G401 (cell line): ENCODE data around the gene HIBCH. TPM values are rescaled to one million over a fixed set of nuclear protein-coding genes. Genes with fewer than 3 reads are reported as not detected.
"Not testable (repeated sequence)": the region's sequence is repeated elsewhere in the genome, so short reads cannot be mapped to it uniquely, and the experiment has no call there.

ENCODE experiments used
- DNase-seq: peaks from one replicate; pipeline ENCODE4 v3.0.0-alpha.2; 2015; ENCODE audit warnings: low spot score
- in situ Hi-C: cut with HindIII; loops from 2 replicates; pipeline ENCODE4 v1.10.0; 2016; ENCODE audit warnings: low sequenced_read_pairs, mixed read lengths
- total RNA-seq: library from RNA; depleted of rRNA; stranded (reverse); fragments of >200 nt; shearing (Covaris generic); gene quantifications from 2 replicates; pipeline ENCODE4 v1.2.3, GENCODE V29; 2014

HIBCH gene
- total RNA-seq, 1 experiment from 2014 or later = 16.2 TPM

DNA sequence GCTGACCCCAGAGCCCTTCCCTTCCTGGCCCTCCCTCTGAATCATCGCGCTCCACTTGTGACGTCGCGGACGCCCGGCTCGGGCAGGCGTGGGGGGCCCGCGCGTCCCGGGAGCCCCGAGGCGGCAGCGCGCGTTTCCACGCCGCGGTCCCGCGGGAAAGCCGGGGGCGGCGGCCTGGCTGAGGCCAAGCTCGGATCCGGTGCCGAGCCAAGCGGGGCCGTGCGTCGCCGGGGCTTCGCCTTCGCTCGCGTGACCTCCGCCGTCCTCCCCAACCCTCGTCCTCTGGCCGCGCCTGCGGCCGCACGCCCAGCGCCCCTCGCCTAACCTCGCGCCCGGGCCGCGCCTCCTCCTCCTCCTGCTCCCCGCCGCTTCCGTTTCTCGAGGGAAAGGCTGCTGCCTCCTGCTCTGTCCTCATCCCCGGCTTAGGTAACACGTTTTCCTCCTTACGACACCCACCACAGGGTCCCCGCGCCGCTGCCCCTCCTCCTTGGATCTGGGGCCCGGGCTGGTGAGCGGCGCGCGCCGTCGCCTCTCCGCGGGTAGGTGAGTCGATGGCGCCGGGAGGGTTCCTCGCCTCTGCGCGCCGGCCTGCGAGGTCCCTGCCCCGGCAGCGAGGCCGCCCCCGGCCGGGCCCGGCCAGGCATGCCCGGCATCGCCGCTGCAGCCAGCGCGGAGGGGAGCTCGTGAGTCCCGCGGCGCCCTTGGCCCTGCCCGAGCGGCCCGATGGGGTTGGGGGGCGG lies 24.1 kb upstream of the HIBCH start, which contains the start of gene INPP1:
Gene INPP1 (plus strand): TSS at position 54 of the 740 bp plus-strand sequence. CDS start 16,514 bp downstream, outside the sequence.
- in situ Hi-C loops = no loop called here
- DNase-seq = peak; percentile 52

DNA sequence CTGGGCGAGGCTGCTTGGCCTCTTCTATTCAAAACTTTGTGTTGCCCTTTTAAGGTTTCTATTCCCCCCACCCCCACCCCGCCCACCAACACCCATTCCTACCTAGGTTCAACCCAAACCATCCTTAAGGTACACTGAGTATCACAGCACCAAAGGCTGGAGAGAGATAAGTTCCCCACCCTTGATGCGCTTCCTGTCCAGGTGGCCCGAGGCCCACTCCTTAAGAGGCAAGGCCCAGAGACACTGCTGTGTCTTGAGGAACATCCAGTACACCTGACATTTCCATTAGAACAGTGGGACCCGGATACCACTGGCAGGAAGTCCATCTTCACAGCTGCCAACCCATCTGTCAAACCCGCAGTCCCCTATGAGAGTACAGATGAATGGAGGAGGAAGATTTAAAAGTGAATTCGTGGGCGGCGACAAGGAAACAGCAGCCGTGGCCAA lies 23.5 kb upstream of the HIBCH start:
- in situ Hi-C loops = no loop called here
- peak; percentile 57 for DNase-seq

DNA sequence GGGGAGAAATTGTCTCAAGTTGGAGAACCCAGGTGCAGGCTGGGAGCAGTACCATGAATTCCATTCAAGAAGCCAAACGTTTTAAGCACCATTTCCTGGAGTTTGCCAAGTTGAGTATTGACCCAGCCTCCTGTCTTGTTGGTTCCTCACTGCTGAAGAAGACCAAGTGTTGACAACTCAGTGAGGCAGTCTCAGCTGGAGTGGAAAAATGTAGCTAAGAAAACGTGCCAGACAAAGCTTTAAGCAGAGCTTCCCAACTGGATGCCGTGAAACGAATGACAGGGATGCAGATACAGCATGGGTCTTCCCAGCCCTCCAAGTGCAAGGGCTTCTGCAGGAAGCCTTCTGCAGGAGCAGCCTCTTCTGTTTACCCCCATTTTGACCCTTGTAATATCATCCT lies 23.0 kb upstream of the HIBCH start:
- peak; percentile 30 for DNase-seq
- in situ Hi-C loops = no loop called here

DNA sequence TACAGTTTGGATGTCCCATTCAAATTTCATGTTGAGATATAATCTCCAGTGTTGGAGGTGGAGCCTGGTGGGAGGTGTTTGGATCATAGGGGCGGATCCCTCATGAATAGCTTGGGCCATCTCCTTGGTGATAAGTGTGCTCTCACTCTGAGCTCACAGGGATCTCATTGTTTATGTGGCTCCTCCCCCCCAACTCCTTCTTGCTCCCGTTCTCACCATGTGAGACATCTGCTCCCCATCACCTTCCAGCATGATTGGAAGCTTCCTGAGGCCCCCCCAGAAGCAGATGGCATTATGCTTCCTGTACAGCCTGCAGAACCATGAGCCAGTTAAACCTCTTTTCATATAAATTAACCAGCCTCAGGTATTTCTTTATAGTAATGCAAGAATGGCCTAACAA lies 20.7 kb upstream of the HIBCH start:
- in situ Hi-C loops = no loop called here
- DNase-seq = no peak

DNA sequence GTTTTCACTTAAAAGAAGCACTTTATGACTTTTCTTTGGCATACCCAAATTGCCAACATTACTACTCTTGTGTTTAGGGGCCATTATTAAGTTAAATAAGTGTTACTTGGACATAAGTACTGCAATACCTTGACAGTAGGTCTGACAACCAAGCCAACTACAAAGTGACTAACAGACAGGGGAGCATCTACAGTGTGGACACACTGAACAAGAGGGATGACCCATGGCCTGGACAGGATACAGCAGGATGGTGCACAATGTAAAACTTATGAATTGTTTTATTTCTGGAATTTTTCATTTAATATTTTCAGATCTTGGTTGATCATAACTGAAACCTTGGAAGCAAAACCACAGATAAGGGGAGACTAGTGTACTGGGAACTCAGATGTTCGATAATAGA lies 19.8 kb upstream of the HIBCH start:
- in situ Hi-C loops = no loop called here
- no peak for DNase-seq

DNA sequence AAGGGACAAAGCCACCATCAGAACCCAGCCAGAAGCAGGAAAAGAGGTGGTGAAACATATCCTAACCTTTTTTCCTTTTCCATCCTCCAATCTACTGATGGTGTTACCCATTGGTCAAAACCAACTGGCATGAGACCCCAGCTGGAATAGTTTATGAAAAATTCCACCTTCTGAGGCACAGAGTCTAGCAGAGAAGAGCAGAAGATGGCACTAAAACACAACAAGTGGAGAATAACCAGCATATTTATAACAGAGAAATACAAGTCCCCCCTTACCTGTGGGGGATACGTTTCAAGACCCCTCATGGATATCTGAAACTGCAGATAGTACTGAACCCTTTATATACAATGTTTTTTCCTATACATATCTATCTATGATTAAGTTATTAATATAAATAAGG lies 18.8 kb upstream of the HIBCH start:
- DNase-seq = no peak
- in situ Hi-C loops = no loop called here

DNA sequence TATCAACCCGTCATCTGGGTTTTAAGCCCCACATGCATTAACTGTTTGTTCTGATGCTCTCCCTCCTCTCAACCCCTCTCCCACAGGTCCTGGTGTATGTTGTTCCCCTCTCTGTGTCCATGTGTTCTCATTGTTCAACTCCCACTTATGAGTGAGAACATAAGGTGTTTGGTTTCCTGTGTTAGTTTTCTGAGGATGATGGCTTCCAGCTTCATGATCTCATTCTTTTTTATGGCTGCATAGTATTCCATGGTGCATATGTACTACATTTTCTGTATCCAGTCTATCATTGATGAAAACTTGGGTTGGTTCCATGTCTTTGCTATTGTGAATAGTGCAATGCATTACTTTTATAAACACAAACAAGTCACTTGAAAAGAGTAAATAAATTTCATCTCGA lies 16.8 kb upstream of the HIBCH start:
- DNase-seq = no peak
- in situ Hi-C loops = no loop called here

GRCh38 chr2:190335584-190335983 lies 16.0 kb upstream of the HIBCH start:
- DNase-seq, in situ Hi-C loops: not testable (repeated sequence)

GRCh38 chr2:190335225-190335559 lies 15.6 kb upstream of the HIBCH start:
- no peak for DNase-seq
- in situ Hi-C loops = no loop called here

DNA sequence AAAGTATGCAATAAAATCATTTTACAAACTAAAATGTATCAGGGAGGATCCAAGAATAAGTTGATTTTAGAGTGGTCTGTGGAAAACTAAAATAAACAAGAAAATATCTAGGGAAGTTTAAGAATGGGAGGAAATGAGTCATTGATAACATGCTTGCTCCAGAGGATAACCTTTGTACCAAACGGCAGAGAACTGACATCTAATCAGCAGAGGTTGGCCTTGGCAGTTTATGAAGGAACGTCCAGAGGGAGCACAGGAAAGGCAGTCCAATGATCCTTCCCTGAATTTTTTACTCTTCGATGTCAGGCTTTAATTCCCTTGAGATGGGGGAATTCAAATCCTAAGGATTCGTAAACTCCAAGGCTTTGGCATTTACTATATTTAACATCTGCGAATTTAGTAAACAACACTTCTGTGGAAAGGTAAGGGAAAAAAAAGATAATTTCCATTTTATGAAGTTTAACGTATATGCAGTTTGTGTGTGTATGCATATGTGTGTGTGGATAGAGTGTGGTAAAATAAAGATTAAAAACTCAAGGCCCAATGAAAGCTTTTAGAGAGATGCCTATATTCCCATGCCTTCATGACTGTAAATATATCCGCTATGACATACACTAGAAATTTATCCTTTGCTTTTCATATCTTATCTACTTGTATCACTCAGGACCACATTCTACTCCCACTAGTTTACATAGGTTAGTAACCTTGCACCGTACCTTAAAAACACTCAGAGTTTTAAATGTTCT lies 15.0 kb upstream of the HIBCH start:
- in situ Hi-C loops = no loop called here
- DNase-seq = no peak

DNA sequence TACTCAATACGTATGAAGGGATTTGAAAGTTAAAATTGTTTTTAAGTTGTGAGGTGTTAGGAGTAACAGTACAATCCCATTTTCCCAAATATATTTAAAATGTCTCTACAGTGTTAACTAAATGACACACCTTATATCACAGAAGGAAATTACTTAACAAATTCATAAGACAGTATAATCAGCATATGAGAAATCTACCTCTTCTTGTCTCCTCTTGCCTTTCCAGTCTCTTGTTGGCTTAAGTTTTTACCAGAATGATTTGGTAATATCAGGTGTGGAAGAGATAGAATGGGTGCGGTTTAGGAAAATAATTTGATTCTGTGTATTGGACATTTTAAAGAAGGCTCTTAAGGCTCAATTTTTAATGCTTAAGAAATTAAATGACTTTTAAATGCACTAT lies 14.3 kb upstream of the HIBCH start:
- in situ Hi-C loops = no loop called here
- DNase-seq = no peak

- DNase-seq = no peak
- in situ Hi-C loops = no loop called here
Measured at GRCh38 chr2:190333395-190333794, 13.8 kb upstream of the HIBCH start.

GRCh38 chr2:190328573-190329147 lies 9.0 kb upstream of the HIBCH start:
- in situ Hi-C loops = no loop called here
- DNase-seq = no peak

GRCh38 chr2:190327867-190328572 lies 8.4 kb upstream of the HIBCH start:
- DNase-seq = no peak
- in situ Hi-C loops = no loop called here

DNA sequence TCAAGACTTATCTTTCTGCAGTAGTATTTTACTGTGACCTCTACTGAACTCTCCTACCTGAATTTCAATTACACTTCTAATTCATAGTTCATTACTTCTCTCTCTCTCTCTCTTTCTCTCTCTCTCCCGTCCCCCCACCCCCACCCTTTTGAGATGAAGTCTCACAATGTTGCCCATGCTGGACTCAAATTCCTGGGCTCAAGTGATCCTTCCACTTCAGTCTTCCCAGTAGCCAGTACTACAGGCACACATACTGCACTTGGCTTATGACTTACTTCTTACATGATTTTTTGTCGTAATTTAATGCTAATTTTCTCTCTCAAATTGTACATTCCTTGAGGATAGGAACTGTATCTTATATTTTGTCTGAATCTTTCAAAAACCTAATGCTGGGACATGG lies 6.0 kb upstream of the HIBCH start:
- no peak for DNase-seq
- in situ Hi-C loops = no loop called here

DNA sequence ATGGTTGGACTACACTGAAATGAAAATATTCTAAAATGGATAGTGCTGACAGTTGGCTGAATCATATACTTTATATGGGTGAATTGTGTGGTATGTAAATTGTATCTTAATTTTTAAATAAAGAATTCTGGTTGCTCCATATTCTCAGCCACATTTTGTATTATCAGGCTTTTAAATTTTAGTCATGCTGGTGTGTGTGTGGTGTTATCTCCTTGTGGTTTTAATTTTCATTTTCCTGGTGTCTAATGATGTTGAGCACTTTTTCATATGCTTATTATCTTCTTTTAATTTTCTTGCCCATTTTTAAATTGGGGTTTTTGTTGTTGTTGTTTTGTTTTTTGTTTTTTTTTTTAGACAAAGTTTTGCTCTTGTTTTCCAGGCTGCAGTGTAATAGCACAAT lies 3.8 kb upstream of the HIBCH start:
- DNase-seq = no peak
- in situ Hi-C loops = no loop called here

DNA sequence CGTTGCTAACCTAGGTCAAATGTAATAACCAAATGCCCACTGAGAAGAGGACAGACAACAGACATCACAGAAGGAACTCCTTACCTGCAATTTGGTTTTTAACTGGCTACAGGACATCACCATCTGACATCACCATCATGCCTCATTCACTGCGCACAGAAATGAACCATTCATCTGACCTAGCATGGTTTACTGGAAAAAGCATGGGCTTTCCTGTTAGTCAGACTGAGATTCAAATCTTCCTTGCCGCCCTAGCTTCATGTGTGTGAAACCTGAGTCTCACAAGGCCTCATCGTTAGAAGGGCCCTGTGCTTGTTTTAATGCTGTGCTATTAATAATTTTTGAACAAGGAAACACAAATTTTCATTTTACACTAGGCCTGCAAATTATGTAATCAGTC lies 1.1 kb upstream of the HIBCH start:
- in situ Hi-C loops = no loop called here
- no peak for DNase-seq

DNA sequence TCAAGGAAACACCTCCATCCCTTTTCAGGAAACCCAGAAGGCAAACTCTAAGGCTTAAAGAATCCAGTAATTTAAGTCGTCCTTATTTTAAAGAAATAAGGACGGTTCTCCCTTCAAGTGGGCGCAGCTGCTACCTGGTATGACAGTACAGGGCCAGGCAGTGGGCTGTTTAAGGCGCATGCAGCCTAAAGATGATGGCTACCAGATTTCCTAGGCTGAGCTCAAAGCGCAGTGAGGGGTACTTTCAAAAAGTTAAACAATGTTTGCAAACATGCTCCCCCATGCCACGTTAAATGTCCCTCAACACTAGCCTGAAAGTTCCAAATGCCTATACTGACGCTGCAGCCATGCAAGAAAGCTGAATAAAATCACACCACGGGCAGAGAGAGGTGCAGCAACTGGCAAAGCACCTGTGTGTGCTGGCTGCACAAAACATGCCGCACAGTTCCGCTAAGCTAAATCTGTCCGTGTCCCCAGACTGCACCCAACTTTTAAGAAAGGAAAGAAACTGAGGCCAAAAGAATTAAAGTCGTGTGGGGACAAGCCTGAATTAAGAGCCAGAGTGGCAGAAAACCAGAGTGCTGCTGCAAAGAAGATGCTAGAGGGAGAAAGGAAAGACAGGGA lies 583 bp downstream of the HIBCH start:
- in situ Hi-C loops = no loop called here
- peak; percentile 59 for DNase-seq

- DNase-seq = peak; percentile 16
- in situ Hi-C loops = no loop called here
Measured at GRCh38 chr2:190318514-190318913, 1.1 kb downstream of the HIBCH start.
